Left ventricle myocardium inferior (tissue), 1 donor: ENCODE results near the gene CAMKMT. TPM values are rescaled to one million over a fixed set of nuclear protein-coding genes. Genes with fewer than 3 reads are reported as not detected.

ENCODE experiments used
- DNase-seq: peaks from one replicate; pipeline ENCODE4 v3.0.0-alpha.2; 2020
- H3K27ac ChIP-seq: fragments of 200-600 bp; replicated peaks from 2 replicates; pipeline ENCODE4 v1.8.0; 2021
- H3K27me3 ChIP-seq: fragments of 200-600 bp; 2 replicates; pipeline ENCODE4 v1.8.0; 2021; ENCODE audit warnings: low read depth
- H3K36me3 ChIP-seq: fragments of 200-600 bp; 2 replicates; pipeline ENCODE4 v1.8.0; 2021
- H3K4me1 ChIP-seq: fragments of 200-600 bp; 2 replicates; pipeline ENCODE4 v1.8.0; 2021
- H3K4me3 ChIP-seq: fragments of 200-600 bp; 2 replicates; pipeline ENCODE4 v1.8.0; 2021; ENCODE audit warnings: mild to moderate bottlenecking, moderate library complexity
- H3K9me3 ChIP-seq: fragments of 200-600 bp; replicated peaks from 2 replicates; pipeline ENCODE4 v1.8.0; 2021
- CTCF ChIP-seq: fragments of 200-600 bp; IDR thresholded peaks from 2 replicates; pipeline ENCODE4 v1.8.0; 2021; ENCODE audit warnings: antibody characterized with exemption, mild to moderate bottlenecking, borderline replicate concordance
- intact Hi-C: fragments of 100-400 bp; cut with micrococcal nuclease; formaldehyde crosslinking; loops from one replicate; pipeline ENCODE4 v1.11.0; 2022
- total RNA-seq: library from RNA; stranded (reverse); fragmentation: NEBNext Ultra II Directional; extraction: Animal tissue kit (Norgen Biotek cat#: 25700); gene quantifications from one replicate; pipeline ENCODE4 v1.2.1, GENCODE V29; 2021
- donor health status: DM: no; HTN: yes; CAD: no; lungs with severe emphysema.

Gene CAMKMT
- total RNA-seq, 1 donor from 2014 or later: 4.8 TPM

GRCh38 chr2:44354761-44355160 lies 7.0 kb upstream of the CAMKMT start:
- H3K27ac ChIP-seq: no peak overlapping the region
- peaks cover 65% of the 10 kb centered on the region for H3K4me1 ChIP-seq
- no peaks in the 10 kb centered on the region for H3K36me3 ChIP-seq
- DNase-seq: no peak
- no peak for TF ChIP-seq CTCF
- no peaks in the 10 kb centered on the region for H3K9me3 ChIP-seq
- H3K4me3 ChIP-seq: no peak overlapping the region
- intact Hi-C loops: no loop called here
- H3K27me3 ChIP-seq: no peaks in the 10 kb centered on the region

- no peak overlapping the region for H3K27ac ChIP-seq
- intact Hi-C loops: no loop called here
- H3K36me3 ChIP-seq: no peaks in the 10 kb centered on the region
- H3K4me3 ChIP-seq: no peak overlapping the region
- no peaks in the 10 kb centered on the region for H3K9me3 ChIP-seq
- H3K4me1 ChIP-seq: peaks cover 73% of the 10 kb centered on the region
- H3K27me3 ChIP-seq: no peaks in the 10 kb centered on the region
- no peak for DNase-seq
- no peak for TF ChIP-seq CTCF
Observed at GRCh38 chr2:44358503-44358902, 3.2 kb upstream of the CAMKMT start.

- no peaks in the 10 kb centered on the region for H3K27me3 ChIP-seq
- H3K9me3 ChIP-seq: no peaks in the 10 kb centered on the region
- peak overlapping the region; percentile 92 for H3K4me3 ChIP-seq
- intact Hi-C loops: no loop called here
- peaks cover 67% of the 10 kb centered on the region for H3K4me1 ChIP-seq
- peak overlapping the region; percentile 97 for H3K27ac ChIP-seq
- TF ChIP-seq CTCF: no peak
- no peak for DNase-seq
- H3K36me3 ChIP-seq: no peaks in the 10 kb centered on the region
Observed at GRCh38 chr2:44360749-44361329, 908 bp upstream of the CAMKMT start.

DNA sequence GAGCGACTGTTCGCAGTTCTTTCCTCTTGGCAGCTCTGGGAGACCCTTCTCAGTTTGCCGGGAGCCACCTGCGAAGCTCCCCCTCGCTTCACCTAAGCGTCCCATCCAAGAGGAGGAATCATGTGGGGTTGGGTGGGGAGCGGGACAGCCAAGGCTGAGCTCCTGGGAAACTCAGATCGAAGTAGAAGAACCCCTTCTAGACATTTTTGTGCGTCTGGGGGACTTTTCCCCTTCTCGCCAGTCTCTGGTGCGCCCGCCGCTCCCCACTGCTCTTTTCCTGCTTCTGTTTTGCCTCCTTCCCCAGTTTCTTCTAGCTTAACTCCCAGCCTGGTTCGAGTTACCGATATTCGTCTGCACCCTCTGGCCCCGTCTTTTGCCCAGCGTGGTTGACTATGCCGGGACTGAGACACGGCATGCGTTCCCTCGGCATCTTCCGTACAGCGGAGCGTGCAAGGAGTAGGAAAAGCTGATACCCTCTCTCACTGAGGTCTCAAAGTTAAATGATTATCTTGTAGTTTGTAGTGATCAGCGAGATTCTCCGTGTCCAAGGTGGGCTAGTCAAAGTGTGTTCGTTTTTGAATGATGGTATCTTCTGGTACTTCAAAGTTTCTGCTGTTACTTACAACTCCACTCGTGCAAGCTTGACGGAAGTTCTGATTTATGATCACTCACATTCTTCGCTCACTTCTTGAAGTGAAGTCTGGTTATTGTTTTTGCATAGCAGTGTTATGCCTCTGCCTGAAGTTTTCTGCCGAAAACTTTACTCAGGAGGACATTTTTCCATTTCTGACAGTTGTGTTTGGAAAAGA lies 664 bp downstream of the CAMKMT start:
- Histone ChIP-seq H3K4me3 (peak overlapping the region; percentile 92), H3K9me3 (no peaks in the 10 kb centered on the region), H3K27me3 (no peaks in the 10 kb centered on the region), H3K4me1 (peaks cover 53% of the 10 kb centered on the region), H3K27ac (peak overlapping the region; percentile 97), H3K36me3 (no peaks in the 10 kb centered on the region)
- intact Hi-C loops: no loop called here
- peak; percentile 20 for DNase-seq
- no peak for TF ChIP-seq CTCF

- Histone ChIP-seq H3K9me3 (no peaks in the 10 kb centered on the region), H3K4me1 (peaks cover 31% of the 10 kb centered on the region), H3K4me3 (no peak overlapping the region), H3K27me3 (no peaks in the 10 kb centered on the region), H3K36me3 (no peaks in the 10 kb centered on the region), H3K27ac (no peak overlapping the region)
- TF ChIP-seq CTCF: no peak
- DNase-seq: no peak
- intact Hi-C loops: no loop called here
Observed at GRCh38 chr2:44364604-44365003, 2.9 kb downstream of the CAMKMT start.
